Omental fat pad (tissue), 4 donors: Measurements from ENCODE around the gene FAM120A. TPM values are rescaled to one million over a fixed set of nuclear protein-coding genes. Genes with fewer than 3 reads are reported as not detected.

Source experiments
- ATAC-seq: fragments of 150-250 bp; one replicate; pipeline ENCODE4 v1.9.1; 2016; ENCODE audit warnings: mild to moderate bottlenecking, moderate library complexity; ENCODE audit not compliant: low FRiP score
- DNase-seq: peaks from one replicate; pipeline ENCODE4 v3.0.0-alpha.2; 2019; ENCODE audit warnings: low spot score
- CTCF ChIP-seq, 3 donors: fragments of 450-650 bp; IDR thresholded peaks; one replicate each; pipeline ENCODE4 v1.5.1; 2016 to 2017; ENCODE audit warnings: antibody characterized with exemption in 3 of 3, mild to moderate bottlenecking in 3 of 3, moderate library complexity in 2 of 3
- total RNA-seq, 4 donors: library from RNA; depleted of rRNA; stranded (reverse); fragments of >200 nt; gene quantifications; one replicate each; pipeline ENCODE4 v1.1.0, GENCODE V29; 2016

The FAM120A gene
- total RNA-seq, 4 donors from 2014 or later: 85.3 to 111 (median 102) TPM

- no peak for ATAC-seq
- DNase-seq: no peak
- TF ChIP-seq CTCF (IDR thresholded peaks at IDR 0.05): no peak
These were observed 141.1 kb downstream of the FAM120A start for GRCh38 chr9:93592643-93593021.

GRCh38 chr9:93593144-93593658 is 141.7 kb downstream of the FAM120A start:
- DNase-seq: no peak
- ATAC-seq: no peak
- no peak for TF ChIP-seq CTCF (IDR thresholded peaks at IDR 0.05)

- DNase-seq (no peak), ATAC-seq (no peak)
- no peak for TF ChIP-seq CTCF (IDR thresholded peaks at IDR 0.05)
These were observed 142.7 kb downstream of the FAM120A start for GRCh38 chr9:93594041-93594756.

GRCh38 chr9:93595461-93595860 is 144.0 kb downstream of the FAM120A start:
- TF ChIP-seq CTCF (IDR thresholded peaks at IDR 0.05): no peak
- DNase-seq: no peak
- ATAC-seq: no peak

GRCh38 chr9:93595861-93596365 is 144.4 kb downstream of the FAM120A start:
- TF ChIP-seq CTCF (IDR thresholded peaks at IDR 0.05): no peak

GRCh38 chr9:93596399-93596798 is 144.9 kb downstream of the FAM120A start:
- no peak for TF ChIP-seq CTCF (IDR thresholded peaks at IDR 0.05)
- no peak for DNase-seq
- ATAC-seq: no peak

More at GRCh38 chr9:93595861-93596365, 144.4 kb downstream of the FAM120A start:
- ATAC-seq: no peak
- DNase-seq: no peak
